GM12872 (cell line): ENCODE results near the gene FLVCR1.

Source experiments
- TF ChIP-seq, protein P1 (sequence below): IDR thresholded peaks from 3 replicates; pipeline ENCODE4 v1.5.1; 2011; ENCODE audit warnings: low read depth, mild to moderate bottlenecking, low read length, moderate library complexity; ENCODE audit not compliant: insufficient read depth

Gene FLVCR1

DNA sequence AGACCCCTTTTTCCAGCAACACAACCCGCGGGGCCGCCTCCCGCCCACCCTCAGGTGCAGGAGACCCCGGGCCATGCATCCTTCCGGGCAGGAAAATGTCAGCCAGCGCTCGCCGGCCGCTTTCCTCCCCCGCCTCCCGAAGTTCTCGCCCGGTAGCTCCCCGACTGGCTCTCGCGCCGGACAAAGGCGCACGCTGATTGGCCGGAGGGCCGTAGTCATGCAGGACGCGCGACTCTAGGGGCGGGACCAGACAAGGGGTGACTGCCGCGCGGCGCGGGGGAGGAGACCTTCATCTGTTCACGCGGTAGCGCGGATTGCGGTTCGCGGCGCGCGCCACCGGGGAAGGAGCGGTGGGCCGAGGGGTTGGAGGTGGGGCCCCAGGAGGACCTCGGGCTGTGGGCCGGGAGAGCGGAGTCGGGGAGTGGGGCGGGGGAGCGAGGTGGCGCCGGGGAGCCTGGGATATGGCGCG is at the start of gene FLVCR1:
FLVCR1 (plus strand) TSS at position 284 of the 469 bp plus-strand sequence; CDS start at position 462, 178 bp downstream.
- TF ChIP-seq, protein P1, sequence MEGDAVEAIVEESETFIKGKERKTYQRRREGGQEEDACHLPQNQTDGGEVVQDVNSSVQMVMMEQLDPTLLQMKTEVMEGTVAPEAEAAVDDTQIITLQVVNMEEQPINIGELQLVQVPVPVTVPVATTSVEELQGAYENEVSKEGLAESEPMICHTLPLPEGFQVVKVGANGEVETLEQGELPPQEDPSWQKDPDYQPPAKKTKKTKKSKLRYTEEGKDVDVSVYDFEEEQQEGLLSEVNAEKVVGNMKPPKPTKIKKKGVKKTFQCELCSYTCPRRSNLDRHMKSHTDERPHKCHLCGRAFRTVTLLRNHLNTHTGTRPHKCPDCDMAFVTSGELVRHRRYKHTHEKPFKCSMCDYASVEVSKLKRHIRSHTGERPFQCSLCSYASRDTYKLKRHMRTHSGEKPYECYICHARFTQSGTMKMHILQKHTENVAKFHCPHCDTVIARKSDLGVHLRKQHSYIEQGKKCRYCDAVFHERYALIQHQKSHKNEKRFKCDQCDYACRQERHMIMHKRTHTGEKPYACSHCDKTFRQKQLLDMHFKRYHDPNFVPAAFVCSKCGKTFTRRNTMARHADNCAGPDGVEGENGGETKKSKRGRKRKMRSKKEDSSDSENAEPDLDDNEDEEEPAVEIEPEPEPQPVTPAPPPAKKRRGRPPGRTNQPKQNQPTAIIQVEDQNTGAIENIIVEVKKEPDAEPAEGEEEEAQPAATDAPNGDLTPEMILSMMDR: no peak

DNA sequence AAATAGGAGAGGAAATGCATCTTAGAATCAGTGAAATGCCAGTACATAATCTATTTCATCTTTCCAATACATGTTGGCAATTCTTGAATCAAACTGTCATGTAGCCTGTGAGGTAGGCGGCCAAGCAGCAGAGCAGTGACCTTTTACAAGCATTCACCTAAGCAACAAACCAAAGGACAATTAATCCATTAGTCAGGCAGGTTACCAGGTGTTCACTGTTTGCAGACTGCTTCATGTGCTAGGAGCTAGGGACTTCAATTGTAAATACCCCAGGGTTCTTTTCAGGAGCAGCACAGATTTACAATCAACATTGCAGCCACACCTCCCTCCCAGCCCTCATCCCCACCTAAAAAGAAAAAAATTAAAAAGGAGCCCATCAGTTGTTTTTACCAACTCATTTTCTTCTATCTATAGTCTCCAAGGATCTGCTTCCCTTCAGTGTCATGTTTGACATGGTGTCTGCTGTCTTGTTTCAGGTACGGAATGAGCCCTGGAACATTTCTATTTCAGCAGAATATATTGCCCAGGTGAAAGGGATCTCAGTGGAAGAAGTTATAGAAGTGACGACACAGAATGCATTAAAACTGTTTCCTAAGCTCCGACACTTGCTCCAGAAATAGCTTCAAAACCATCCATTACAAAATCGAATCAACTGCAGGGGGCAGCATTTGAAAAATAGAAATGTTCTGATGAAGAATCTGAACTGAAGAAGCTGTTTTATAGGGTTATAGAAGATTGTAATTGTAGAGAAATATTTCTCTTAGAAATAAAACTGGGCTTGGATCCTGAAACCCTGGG is 43.3 kb upstream of the FLVCR1 start:
- TF ChIP-seq, protein P1: peak; percentile 27; the same call in 1 of the 3 replicates

DNA sequence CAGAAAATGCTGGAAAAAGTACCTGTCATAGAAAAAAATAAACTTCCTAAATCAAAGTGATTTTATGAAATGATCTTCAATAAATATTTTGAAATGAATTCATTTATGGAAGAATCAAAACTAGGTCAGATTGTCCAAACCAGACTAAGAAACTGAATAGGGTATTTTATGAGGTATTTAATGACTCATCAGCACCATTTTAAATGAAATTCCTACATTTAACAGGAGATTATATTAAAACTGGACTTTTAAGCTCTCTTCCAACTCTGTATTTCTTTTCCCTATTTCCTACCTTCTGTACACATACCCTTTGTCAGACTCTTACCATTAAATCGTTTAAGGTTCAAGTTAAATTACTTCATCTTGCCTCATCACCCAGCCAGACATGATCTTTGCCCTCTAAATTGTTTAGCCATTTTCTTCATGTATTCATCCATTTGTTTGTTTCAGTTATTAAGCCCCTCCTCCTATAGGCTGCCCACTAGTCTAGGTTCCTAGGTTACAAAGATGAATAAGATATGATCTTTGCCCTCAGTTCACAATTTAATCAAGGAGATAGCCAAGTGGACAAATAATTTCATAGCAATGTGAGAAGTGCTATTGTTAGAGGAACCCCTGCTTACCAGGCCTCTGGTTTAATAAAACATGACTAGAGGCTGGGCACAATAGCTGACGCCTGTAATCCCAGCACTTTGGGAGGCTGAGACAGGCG is 41.4 kb upstream of the FLVCR1 start:
- TF ChIP-seq, protein P1: no peak

DNA sequence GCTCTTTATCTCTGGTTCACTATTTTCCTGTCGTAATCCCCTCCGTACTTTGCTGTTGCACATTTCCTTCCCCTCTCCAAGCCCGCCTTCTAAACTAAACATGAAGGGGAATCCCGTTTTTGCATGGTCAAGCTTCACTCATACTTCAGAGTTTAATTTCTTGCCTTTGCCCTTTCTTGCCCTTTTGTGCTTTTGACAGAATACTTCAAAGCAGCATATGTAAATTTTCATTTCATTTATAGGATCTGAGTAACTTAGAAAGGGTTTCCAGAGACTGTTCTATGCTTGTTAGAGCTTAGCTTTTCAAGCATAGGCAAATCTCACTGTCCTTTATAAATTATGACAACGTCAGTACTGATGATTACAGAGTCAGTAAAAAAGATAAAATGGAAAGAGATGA is 38.3 kb upstream of the FLVCR1 start:
- TF ChIP-seq, protein P1: no peak

DNA sequence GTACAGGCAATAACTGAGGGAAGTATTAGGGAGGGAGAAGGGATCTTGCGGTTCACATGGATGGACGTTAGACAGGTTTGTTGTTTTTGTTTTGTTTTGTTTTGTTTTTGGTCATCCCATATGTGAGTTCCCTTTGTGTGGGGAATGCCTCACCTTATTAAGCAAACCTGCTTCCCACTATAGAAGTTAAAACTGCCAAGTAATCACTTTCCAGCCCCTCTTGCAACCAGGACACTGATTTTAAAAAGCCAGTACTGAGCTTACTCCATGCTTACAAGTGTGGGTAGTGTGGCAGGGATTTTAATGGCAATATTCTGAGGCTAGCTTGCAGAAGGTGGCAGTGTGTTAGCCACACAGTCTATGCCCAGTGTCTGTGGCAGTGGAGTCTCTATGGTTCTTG is 37.1 kb upstream of the FLVCR1 start:
- TF ChIP-seq, protein P1: no peak

DNA sequence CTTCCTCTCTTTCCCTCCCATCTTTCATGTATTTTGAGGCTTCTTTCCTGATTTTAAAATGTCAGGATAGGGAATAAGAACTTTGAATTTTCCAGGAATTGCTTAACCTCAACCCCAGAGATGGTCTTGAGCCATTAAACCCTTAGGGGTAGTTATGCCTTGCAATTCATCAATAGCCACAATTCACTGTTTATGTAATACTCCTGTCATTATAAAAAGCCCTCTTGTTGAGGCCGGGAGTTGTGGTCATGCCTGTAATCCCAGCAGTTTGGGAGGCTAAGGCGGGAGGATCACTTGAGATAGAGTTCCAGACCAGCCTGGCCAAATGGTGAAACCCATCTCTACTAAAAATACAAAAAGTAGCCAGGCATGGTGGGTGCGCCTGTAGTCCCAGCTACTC is 35.1 kb upstream of the FLVCR1 start:
- TF ChIP-seq, protein P1: no peak

DNA sequence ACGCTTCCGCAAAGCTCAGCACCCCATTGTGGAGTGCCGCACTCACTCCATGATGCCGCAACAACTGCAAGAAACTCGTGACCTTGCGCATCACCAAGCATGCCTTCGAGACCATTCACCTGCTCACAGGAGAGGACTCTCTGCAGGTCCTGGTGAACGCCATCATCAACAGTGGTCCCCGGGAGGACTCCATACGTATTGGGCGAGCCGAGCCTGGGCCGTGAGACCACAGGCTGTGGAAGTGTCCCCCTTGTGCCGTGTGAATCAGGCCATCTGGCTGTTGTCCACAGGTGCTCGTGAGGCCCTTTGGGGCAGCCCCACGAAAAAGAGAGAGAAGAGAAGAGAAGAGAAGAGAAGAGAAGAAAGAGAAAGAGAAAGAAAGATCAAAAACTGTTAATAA is 33.9 kb upstream of the FLVCR1 start:
- TF ChIP-seq, protein P1: no peak
